ENCODE measurements around the gene TRPM6.

Gene TRPM6

GRCh38 chr9:74772121-74772520 is 115.6 kb downstream of the TRPM6 start:
- ATAC-seq, result peak; percentile 42 to 53

- ATAC-seq, result no peak
These were observed 116.0 kb downstream of the TRPM6 start for GRCh38 chr9:74771672-74772071.

- ATAC-seq, result no peak
These were observed 116.5 kb downstream of the TRPM6 start for GRCh38 chr9:74771262-74771585.

- peak; percentile 27 to 48 for ATAC-seq
These were observed 117.0 kb downstream of the TRPM6 start for GRCh38 chr9:74770508-74771261.

DNA sequence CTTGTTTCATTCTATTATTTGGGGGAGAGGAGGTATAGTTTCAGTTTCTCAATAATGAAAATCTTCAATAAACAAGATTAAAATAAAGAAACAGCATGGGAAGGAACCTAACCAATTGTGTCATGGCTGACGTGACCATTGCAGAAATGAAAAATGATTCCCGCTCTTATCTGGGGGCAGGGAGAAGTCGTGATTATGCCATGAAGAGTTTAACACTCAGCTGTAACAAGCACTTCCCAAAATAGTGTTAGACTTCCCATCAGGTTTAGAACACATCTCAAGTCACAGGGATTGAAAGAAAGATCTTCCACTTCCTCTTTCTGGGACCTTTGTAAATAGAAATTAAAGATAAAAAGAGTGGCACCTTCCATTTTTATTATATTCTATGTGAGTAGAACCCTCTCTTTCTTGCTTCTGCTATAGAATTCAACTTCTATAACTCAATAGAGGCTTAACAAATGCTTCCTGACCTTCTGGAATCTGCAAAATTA is 122.2 kb downstream of the TRPM6 start:
- no peak for ATAC-seq

DNA sequence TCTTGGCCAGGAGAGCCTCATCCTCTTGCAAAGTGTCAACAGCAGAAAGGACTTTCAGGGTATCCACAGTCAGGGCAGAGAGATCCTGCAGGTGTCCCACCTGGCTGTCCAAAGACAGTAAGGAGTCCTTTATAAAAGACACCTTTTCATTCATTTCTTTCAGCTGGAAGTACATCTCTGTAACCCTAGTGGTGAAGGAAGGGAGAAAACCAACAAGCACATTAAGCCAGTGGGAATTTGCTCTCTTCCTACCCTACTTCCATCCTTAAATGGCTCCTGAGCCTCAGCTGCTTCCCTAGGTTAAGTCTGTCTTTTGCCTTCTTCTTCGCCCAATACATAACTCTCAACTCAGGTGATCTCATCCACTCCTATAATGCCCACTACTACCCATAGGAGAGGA is 124.8 kb downstream of the TRPM6 start:
- no peak for ATAC-seq

DNA sequence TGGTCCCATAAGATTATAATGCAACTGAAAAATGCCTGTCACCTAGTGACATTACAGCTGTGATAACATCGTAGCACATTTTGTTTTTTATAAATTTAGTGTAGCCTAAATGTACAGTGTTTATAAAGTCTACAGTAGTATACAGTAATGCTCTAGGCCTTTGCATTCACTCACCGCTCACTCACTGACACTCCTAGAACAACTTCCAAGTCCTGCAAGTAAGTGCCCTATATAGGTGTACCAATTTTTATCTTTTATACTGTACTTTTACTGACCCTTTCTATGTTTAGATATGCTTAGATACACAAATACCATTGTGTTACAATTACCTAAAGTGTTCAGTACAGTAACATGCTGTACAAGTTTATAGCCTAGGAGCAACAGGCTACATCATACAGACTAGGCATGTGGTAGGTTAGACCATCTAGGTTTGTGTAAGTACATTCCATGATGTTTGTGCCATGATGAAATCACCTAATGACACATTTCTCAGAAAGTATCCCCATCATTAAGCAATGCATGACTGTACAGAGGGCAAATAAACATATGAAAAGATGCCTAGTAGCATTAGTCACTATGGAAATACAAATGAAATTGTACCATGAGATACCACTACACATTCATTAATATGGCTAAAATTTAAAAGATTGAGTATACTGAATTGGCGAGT is 127.6 kb downstream of the TRPM6 start:
- peak in 1 of 2 donors; percentile 41 for ATAC-seq

GRCh38 chr9:74755999-74756398 is 131.7 kb downstream of the TRPM6 start:
- ATAC-seq, result no peak

GRCh38 chr9:74755355-74755754 is 132.4 kb downstream of the TRPM6 start:
- ATAC-seq, result no peak

DNA sequence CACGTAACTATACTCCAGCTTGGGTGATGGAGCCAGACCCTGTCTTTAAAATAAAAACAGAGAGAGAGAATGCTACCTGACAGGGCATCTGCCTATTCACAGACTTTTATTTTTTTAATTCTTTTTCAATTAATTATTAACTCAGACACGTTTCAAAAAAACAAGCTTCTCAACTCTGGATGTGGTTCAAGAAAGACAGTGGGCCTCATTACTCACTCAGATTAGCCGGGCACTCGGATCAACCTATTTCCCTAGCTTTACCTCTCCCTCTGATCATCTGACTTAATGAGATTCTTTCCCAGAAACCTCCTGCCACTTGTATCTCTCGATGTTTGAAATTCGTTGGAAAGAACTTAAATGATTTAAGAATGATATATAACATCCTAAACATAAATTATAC is 134.1 kb downstream of the TRPM6 start:
- no peak for ATAC-seq

DNA sequence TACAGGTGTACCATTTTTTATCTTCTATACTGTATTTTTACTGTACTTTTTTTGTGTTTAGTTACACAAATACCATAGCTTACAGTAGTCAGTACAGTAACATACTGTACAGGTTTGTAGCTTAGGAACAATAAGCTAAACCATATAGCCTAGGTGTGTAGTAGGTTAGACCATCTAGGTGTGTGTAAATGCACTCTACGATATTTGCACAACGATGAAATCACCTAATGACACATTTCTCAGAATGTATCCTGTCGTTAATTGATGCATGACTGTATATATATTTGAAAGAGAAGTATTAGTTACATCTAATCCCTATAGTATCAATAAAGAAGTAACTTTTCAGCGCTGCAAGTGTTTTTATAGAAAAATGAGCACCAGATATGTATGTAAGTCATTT is 138.8 kb downstream of the TRPM6 start:
- no peak for ATAC-seq

DNA sequence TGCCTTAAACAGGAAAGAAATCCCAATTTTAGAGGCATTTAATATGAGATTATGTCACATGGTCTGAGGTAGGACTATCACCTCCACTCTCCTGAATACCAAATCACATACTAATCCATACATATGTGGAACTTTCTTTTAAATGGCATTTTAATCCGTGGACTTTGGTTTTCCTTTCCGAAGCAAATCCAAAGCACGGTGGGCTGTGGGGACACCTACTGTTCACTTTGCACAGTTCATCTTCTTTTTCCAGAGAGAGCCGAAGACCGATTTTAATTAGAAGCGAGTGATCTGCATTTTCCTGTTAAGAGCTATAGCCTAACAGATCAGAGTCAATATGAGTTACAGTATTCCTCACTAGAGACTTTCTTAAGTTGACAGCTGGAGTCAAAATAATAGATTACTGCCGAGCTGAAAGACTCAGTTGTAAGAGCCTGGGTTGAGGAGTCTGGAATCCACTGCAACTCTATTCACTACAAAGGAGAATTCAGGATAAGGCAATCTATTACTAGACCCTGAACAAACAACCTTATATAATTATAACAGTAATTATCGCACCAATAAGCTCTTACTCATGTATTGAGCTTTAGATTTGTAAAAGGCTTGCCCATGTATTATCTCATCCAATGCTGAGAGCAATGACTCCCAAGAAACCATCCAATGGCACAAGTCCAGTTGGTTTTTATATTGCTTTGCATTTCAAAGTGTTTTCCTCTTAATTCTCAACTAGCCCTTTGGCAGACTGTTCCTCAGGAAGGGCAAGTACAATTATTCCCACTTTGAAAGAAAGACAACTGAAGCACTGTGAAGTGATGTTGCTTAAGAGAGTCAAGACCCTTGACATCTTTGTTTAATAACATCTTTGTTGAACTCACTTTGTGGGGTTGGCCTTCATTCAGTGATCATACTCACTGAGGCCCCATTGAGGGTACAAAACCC is 144.7 kb downstream of the TRPM6 start:
- ATAC-seq, result no peak

DNA sequence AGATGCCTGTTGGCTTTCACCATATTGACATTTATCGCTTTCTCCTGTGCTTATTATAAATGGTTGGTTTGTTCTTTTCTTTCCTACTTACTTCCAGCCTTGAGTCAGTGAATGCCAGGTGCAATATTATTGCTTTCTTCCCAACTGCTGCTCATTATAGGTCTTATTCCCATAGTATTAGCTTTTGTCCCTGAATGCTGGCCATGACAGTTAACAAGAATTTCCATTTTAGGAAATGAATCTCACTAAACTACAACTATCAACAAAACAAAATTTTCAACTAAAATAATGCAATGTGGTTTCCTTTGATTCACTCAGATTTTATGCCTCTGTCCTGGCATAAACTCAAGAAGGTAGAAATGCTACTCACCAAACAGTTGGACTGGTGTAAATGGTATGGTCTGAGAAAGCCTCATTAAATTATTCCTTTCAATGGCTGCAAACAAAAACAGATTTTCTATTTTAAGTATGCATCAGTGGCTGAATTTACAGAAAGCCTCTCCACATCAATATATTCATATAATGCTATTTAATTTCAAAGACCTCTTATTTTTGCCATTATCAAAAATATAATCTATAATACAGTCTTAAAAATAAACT is 145.4 kb downstream of the TRPM6 start:
- no peak for ATAC-seq

DNA sequence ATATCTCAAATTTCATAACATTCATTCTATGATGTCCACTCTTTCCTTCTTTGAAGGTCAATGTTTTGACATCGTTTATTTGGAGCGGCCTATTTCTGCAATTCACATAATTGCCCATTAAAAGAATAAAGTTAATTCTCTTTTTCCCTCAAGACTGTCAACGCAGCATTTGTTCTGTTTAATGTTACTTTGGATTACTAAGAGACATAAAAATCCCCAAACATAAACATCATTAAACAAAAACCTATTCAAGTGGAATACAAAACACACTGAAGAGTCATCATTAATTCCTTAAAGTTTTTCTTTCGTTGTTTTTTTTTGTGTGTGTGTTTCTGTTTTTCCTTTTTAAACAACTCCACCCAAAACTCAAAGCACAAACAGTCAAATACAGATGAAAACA is 151.1 kb downstream of the TRPM6 start:
- ATAC-seq, result no peak

DNA sequence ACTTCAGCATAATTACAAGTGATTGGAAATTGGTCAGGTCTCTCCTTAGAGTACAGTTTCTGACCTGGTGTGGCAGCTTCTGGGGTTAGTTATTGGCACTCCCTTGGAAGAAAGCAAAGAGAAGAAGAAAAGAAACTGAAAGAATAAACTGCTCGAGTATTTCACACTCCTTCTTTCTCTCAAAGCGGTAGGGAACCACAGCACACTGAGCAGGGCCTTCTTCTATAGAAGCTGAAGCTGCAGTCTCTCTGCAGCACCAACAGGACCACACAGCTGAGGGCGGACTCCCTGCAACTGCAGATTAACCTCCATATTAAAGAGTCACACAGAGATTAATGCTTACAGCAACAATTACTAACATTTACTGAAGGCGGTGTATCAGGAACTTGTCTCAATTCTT is 152.0 kb downstream of the TRPM6 start:
- ATAC-seq, result no peak

DNA sequence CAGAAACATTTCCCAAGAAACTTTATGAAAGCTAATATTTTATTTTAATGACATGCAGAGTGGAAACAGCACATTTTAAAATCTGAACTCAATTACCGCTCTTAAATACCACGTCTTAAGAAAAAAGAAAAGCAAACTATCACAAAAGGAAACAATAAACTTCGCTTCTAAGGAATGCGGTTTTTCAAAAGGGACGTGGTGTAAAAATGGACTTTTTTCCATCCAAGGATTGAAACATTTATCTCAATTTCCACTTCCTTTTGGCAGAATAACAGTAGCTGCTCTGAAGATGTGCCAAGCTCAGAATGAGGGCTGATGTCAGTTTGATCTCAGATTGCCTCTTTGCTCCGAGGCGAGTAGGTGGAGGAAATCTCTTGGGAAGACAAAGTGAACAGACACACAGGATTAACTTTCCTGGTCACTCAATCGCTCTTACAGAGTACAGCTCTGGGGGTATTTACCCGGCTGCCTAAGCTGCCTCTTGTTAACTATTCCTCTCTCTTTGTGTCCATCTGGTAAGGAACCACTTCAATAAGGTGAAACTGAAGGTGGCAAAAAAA is 158.5 kb downstream of the TRPM6 start:
- ATAC-seq, result no peak

DNA sequence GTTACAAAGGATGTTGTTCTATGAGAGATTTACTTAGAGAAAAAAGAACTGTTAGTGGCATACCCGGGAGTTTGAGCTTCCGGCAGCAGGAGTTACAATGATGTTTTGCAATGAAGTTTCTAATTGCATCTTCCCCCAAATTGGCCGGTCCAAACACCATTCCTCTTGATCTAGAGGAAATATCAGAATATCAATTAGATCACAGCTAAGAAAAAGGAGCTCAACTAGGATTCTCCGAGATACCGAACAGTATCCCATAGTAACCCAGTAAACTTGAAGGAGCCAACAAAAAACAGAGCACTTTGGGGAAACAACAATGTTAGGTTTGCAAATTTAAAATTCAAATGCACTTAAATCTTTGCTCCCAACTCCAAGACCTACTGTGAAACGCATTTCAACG is 159.5 kb downstream of the TRPM6 start:
- no peak for ATAC-seq

DNA sequence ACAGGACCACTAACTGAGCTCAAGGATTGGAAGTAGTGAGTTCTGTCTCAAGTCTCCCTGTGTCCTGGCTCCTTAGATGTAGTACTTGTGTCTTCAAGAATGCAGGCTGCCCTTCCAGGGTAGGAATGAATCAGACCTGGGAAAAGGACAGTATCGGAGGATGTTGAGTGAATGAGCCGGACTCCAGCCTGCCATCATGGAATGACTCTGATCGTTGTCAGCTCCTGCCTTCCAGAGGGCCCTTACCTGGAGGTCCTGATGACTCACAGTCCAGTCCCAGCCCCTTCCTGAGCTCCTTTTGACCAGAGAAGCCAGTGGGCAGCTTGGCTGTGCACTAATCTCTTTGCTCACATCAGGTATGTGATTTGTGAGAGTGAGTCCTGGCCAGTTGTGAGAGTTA is 161.1 kb downstream of the TRPM6 start:
- no peak for ATAC-seq

- no peak for ATAC-seq
These were observed 163.4 kb downstream of the TRPM6 start for GRCh38 chr9:74724317-74724716.

DNA sequence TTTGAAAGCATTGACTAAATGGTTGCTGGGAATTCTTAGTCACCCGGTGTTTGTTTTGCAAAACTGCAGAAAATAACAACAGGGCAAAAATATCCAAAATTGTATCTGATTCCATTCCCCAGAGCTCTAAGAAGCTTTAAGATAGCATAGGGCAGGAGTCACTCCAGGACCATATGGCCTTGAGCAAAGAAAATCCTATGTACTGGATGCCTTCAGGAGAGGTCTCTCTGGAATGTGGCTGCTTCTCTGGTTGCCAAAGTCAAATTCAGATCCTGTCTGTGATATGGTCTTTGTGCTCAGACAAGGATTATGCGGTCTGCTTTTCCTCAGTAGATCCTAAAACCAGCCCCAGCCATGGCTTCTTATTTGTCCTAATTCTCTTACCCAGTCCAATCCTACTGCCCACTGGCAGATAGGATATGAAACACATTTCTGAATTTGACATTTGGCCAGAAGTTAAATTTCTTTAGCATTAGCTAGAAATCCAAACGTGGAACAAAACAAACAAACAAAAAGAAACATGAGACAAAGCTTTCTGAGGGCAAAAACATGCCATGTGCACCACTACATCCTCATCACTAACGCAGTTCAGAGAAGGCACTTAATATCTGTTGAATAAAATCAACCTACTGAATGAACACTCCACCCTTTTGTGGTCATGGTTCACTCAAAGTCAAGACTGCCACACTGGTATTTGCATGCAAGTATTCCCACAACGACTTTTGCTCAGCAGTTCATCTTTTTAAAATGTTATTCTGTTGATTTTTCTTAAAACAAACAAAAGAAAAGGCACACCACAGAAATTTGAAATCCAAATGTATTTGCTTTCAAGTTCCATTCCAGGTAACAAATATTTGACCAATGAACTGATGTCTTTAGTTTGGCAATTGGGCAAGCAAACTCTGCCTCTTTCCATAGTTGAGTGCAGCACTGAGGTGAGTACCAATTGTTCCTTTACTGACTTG is 165.7 kb downstream of the TRPM6 start:
- no peak for ATAC-seq

- no peak for ATAC-seq
These were observed 168.4 kb downstream of the TRPM6 start for GRCh38 chr9:74719306-74719705.

Data from activated CD4-positive, CD25-positive, alpha-beta regulatory T cell treated with anti-CD3 and anti-CD28 coated beads, Interleukin-2, amount 50 U/mL, for 24 hours (primary cell).